PC-9 (cell line): ENCODE results near the gene MUS81. TPM values are rescaled to one million over a fixed set of nuclear protein-coding genes. Genes with fewer than 3 reads are reported as not detected.
A peak's percentile ranks its signal among the peaks of the same experiment; 100 is the strongest.

Experiments
- BruUV-seq: library from RNA; stranded (reverse); fragments of 400-500 nt; replicated peaks from 2 replicates; lab custom pipeline; 2021; lab: Mats Ljungman, UMichigan
- CTCF ChIA-PET: fragments of 300-600 bp; sonication (Branson Sonifier 250); formaldehyde crosslinking; loops from one replicate; lab custom pipeline; 2022; ENCODE audit warnings: antibody characterized with exemption; lab: Charles Lee
- POLR2A ChIA-PET: fragments of 300-600 bp; sonication (Branson Sonifier 250); formaldehyde crosslinking; loops from one replicate; lab custom pipeline; 2022; ENCODE audit warnings: antibody characterized with exemption; ENCODE audit not compliant: unreplicated experiment; lab: Charles Lee
- DNase-seq, 2 experiments: peaks; one replicate each; pipeline versions ENCODE4 v3.0.0 to v3.0.0-alpha.2; 2015 to 2022; ENCODE audit warnings: mixed read lengths in 1 of 2
- H2AFZ ChIP-seq: fragments of 200-600 bp; sonication (generic); 2 replicates; pipeline ENCODE4 v1.8.1; 2017; ENCODE audit warnings: antibody characterized with exemption
- H3F3A ChIP-seq: fragments of 200-600 bp; sonication (generic); 2 replicates; pipeline ENCODE4 v1.8.1; 2017; ENCODE audit warnings: antibody characterized with exemption, mild to moderate bottlenecking, low read depth; ENCODE audit not compliant: insufficient read depth
- H3K27ac ChIP-seq: fragments of 200-600 bp; sonication (generic); 2 replicates; pipeline ENCODE4 v1.6.1; 2016; ENCODE audit warnings: mixed run types
- H3K27me3 ChIP-seq: fragments of 200-600 bp; sonication (generic); 2 replicates; pipeline ENCODE4 v1.6.1; 2016; ENCODE audit warnings: low read depth, mixed run types; ENCODE audit not compliant: insufficient read depth
- H3K36me3 ChIP-seq: fragments of 200-600 bp; sonication (generic); 2 replicates; pipeline ENCODE4 v1.6.1; 2016; ENCODE audit warnings: low read depth, mixed run types
- H3K4me1 ChIP-seq: fragments of 200-600 bp; sonication (generic); replicated peaks from 2 replicates; pipeline ENCODE4 v1.6.1; 2016; ENCODE audit warnings: mixed run types; ENCODE audit not compliant: insufficient read depth
- H3K4me2 ChIP-seq: fragments of 200-600 bp; sonication (generic); 2 replicates; pipeline ENCODE4 v1.6.1; 2017; ENCODE audit warnings: mixed run types
- H3K4me3 ChIP-seq: fragments of 200-600 bp; sonication (generic); 2 replicates; pipeline ENCODE4 v1.6.1; 2016; ENCODE audit warnings: mixed run types
- H3K79me2 ChIP-seq: fragments of 200-600 bp; sonication (generic); 2 replicates; pipeline ENCODE4 v1.6.1; 2017; ENCODE audit warnings: low read depth, mixed run types
- H3K9me2 ChIP-seq: fragments of 200-600 bp; sonication (generic); 2 replicates; pipeline ENCODE4 v1.8.1; 2017; ENCODE audit warnings: mild to moderate bottlenecking; ENCODE audit not compliant: insufficient read depth
- H3K9me3 ChIP-seq: fragments of 200-600 bp; sonication (generic); 2 replicates; pipeline ENCODE4 v1.8.1; 2016; ENCODE audit warnings: low read depth; ENCODE audit not compliant: insufficient read depth
- H4K20me1 ChIP-seq: fragments of 200-600 bp; sonication (generic); 2 replicates; pipeline ENCODE4 v1.8.1; 2017; ENCODE audit not compliant: insufficient read depth
- EZH2 ChIP-seq: fragments of 200-600 bp; sonication (generic); IDR thresholded peaks from 2 replicates; pipeline ENCODE4 v1.8.0; 2017; ENCODE audit warnings: antibody characterized with exemption, low read depth
- intact Hi-C: fragments of 100-400 bp; cut with micrococcal nuclease; formaldehyde crosslinking; loops from one replicate; pipeline ENCODE4 v1.10.0; 2022; ENCODE audit not compliant: unreplicated experiment
- total RNA-seq: library from RNA; stranded (reverse); gene quantifications from 2 replicates; pipeline ENCODE4 v1.2.3, GENCODE V29; 2021
- TF ChIP-seq, protein P1 (sequence below): fragments of 200-600 bp; sonication (generic); conservative IDR thresholded peaks from 2 replicates; pipeline ENCODE4 v1.6.1; 2017; ENCODE audit warnings: mixed run types, antibody characterized with exemption, mild to moderate bottlenecking, moderate library complexity

MUS81 gene
- total RNA-seq, 1 experiment from 2014 or later = 62.7 TPM

DNA sequence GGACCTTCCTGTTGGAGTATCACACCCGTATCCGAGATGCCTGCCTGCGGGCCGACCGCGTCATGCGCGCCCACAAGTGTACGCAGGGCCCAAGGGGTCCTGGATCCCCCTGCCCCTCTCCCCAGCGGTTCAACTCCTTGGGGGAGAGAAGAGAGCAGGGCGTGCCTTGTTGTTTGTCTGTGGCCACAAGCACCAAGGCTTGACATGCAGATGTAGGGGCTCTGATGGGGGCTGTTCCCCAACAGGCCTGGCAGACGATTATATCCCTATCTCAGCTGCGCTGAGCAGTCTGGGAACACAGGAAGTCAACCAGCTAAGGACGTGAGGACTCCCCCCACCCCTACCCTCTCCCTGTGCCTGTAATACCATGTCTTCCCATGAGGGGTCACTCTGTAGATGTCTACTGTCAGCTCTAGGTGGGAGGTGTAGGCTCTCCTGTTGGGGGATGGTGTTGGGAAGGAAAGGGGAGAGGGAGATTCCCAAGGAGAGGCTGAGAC is 9.1 kb upstream of the MUS81 start:
- Histone ChIP-seq H3F3A (peaks cover 60% of the 10 kb centered on the region), H3K27ac (no peak overlapping the region), H3K4me3 (no peak overlapping the region), H2AFZ (no peak overlapping the region), H3K4me2 (no peak overlapping the region), H3K27me3 (no peaks in the 10 kb centered on the region), H4K20me1 (peaks cover 33% of the 10 kb centered on the region), H3K4me1 (peaks cover 5% of the 10 kb centered on the region), H3K9me2 (no peaks in the 10 kb centered on the region), H3K36me3 (peaks cover 24% of the 10 kb centered on the region), H3K79me2 (peaks cover 27% of the 10 kb centered on the region), H3K9me3 (no peaks in the 10 kb centered on the region)
- TF ChIP-seq, protein P1, sequence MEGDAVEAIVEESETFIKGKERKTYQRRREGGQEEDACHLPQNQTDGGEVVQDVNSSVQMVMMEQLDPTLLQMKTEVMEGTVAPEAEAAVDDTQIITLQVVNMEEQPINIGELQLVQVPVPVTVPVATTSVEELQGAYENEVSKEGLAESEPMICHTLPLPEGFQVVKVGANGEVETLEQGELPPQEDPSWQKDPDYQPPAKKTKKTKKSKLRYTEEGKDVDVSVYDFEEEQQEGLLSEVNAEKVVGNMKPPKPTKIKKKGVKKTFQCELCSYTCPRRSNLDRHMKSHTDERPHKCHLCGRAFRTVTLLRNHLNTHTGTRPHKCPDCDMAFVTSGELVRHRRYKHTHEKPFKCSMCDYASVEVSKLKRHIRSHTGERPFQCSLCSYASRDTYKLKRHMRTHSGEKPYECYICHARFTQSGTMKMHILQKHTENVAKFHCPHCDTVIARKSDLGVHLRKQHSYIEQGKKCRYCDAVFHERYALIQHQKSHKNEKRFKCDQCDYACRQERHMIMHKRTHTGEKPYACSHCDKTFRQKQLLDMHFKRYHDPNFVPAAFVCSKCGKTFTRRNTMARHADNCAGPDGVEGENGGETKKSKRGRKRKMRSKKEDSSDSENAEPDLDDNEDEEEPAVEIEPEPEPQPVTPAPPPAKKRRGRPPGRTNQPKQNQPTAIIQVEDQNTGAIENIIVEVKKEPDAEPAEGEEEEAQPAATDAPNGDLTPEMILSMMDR = peak; percentile 79
- TF ChIP-seq EZH2 = no peak
- intact Hi-C loops = no loop called here
- DNase-seq = no peak
- ChIA-PET CTCF (no interaction called here), POLR2A (interaction anchor here (0.6 to 0.7 kb wide), 2 partner anchors 287 to 1047 kb away, joined by 5 to 7 read pairs; no protein-coding TSS in a partner anchor)
- BruUV-seq = no TSS peak

DNA sequence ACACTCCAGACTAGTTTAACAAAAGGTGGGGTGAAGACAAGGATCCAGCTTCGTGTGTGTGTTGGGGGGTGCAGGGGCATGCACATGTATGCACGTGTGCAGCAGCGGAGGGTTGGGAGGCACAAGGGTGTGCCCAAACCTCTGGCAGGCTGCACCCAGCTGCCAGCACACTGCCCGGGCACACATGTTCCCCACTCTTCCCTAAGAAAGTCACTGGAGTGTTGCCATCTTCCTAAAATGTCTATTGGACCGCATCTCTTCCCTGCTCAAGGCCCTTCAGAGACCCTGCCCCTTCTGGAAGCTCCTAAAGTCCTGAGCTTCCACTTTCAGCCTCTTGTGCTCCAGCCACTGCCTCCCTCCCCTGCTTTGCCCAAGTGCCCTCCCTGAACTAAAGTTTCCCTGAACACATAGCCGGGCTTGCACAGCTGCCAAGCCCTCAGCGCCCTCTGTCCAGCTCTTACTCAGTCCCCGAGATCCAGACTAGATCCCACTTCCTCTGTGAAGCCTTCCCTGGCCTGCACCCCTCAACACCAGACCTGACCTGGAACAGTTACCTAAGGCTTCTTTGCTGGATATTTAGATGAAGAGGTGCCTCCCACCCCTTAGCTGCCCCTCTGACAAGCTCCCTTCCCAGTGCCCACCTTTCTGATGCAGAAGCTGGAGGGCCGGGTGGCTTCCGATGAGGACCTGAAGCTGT is 8.3 kb upstream of the MUS81 start:
- intact Hi-C loops = no loop called here
- POLR2A ChIA-PET = interaction anchor here (0.6 to 0.7 kb wide), 3 partner anchors 140 to 1048 kb away, joined by 4 to 7 read pairs (median 5); no protein-coding TSS in a partner anchor
- peaks cover 30% of the 10 kb centered on the region for H3K36me3 ChIP-seq

GRCh38 chr11:65852508-65853245 is 7.6 kb upstream of the MUS81 start:
- H3K4me3 ChIP-seq = no peak overlapping the region
- peaks cover 8% of the 10 kb centered on the region for H3K4me1 ChIP-seq
- TF ChIP-seq, protein P1 = no peak
- TF ChIP-seq EZH2 = no peak
- H3K27ac ChIP-seq = no peak overlapping the region
- ChIA-PET POLR2A (interaction anchor here (0.7 kb wide), 2 partner anchors 72 to 139 kb away, joined by 4 to 14 read pairs; no protein-coding TSS in a partner anchor), CTCF (interaction anchor here (0.6 kb wide), 2 partner anchors 10 to 139 kb away, joined by 4 to 18 read pairs; no protein-coding TSS in a partner anchor)
- peaks cover 46% of the 10 kb centered on the region for H4K20me1 ChIP-seq
- no peak for DNase-seq
- intact Hi-C loops = no loop called here
- H3K4me2 ChIP-seq = no peak overlapping the region
- H3K9me2 ChIP-seq = no peaks in the 10 kb centered on the region
- H3F3A ChIP-seq = peaks cover 65% of the 10 kb centered on the region
- peaks cover 30% of the 10 kb centered on the region for H3K36me3 ChIP-seq
- H3K79me2 ChIP-seq = peaks cover 43% of the 10 kb centered on the region
- BruUV-seq = no TSS peak
- no peaks in the 10 kb centered on the region for H3K27me3 ChIP-seq
- no peaks in the 10 kb centered on the region for H3K9me3 ChIP-seq
- H2AFZ ChIP-seq = no peak overlapping the region

More for the DNA sequence above, 8.3 kb upstream of the MUS81 start:
- DNase-seq = no peak
- Histone ChIP-seq H3F3A (peaks cover 65% of the 10 kb centered on the region), H2AFZ (no peak overlapping the region), H3K27ac (no peak overlapping the region), H3K4me3 (no peak overlapping the region), H3K27me3 (no peaks in the 10 kb centered on the region), H3K79me2 (peaks cover 36% of the 10 kb centered on the region), H4K20me1 (peaks cover 41% of the 10 kb centered on the region), H3K9me3 (no peaks in the 10 kb centered on the region), H3K4me2 (no peak overlapping the region), H3K4me1 (peaks cover 8% of the 10 kb centered on the region), H3K9me2 (no peaks in the 10 kb centered on the region)
- CTCF ChIA-PET = interaction anchor here (0.6 kb wide), 1 partner anchor 9 kb away, joined by 18 read pairs; no protein-coding TSS in a partner anchor
- no peak for TF ChIP-seq EZH2
- TF ChIP-seq, protein P1 = no peak
- no TSS peak for BruUV-seq
